AG09309 (cell line): ENCODE data around the gene AMPD3.
A peak's percentile ranks its signal among the peaks of the same experiment; 100 is the strongest.

ENCODE experiments used
- DNase-seq: peaks from one replicate; pipeline ENCODE4 v3.0.0-alpha.2; 2010; ENCODE audit warnings: low read depth
- H3K4me3 ChIP-seq: 2 replicates; pipeline ENCODE4 v1.5.1; 2011; ENCODE audit warnings: mild to moderate bottlenecking, low read depth, low read length, moderate library complexity; ENCODE audit not compliant: control insufficient read depth
- CTCF ChIP-seq: IDR thresholded peaks from 2 replicates; pipeline ENCODE4 v1.5.1; 2011; ENCODE audit warnings: mild to moderate bottlenecking, low read depth, low read length, inconsistent platforms; ENCODE audit not compliant: insufficient read depth, control insufficient read depth; ENCODE audit errors: missing control alignments

The AMPD3 gene

GRCh38 chr11:10540546-10540914, 85.5 kb downstream of the AMPD3 start:
- no peak for TF ChIP-seq CTCF

GRCh38 chr11:10540915-10541560, 86.0 kb downstream of the AMPD3 start, which contains the start of gene RNF141:
TSS of gene RNF141 (minus strand) at chr11:10541187. CDS start at chr11:10534158, 7,029 bp downstream.
- peak; percentile 87 for TF ChIP-seq CTCF
- peak; percentile 51 for DNase-seq
- peak within 1 kb of the TSS; percentile 97 for H3K4me3 ChIP-seq

More at GRCh38 chr11:10540546-10540914, 85.5 kb downstream of the AMPD3 start:
- DNase-seq, result no peak
- peak overlapping the region; percentile 97 for H3K4me3 ChIP-seq

GRCh38 chr11:10541561-10541930, 86.5 kb downstream of the AMPD3 start:
- peak overlapping the region; percentile 97 for H3K4me3 ChIP-seq
- no peak for TF ChIP-seq CTCF
- no peak for DNase-seq

- no peak for TF ChIP-seq CTCF
- H3K4me3 ChIP-seq, result no peak overlapping the region
- DNase-seq, result no peak
Observed at GRCh38 chr11:10542776-10543175, 87.7 kb downstream of the AMPD3 start.

- TF ChIP-seq CTCF, result no peak
- H3K4me3 ChIP-seq, result no peak overlapping the region
- DNase-seq, result no peak
Observed at GRCh38 chr11:10543782-10544181, 88.7 kb downstream of the AMPD3 start.

- no peak overlapping the region for H3K4me3 ChIP-seq
- no peak for DNase-seq
- no peak for TF ChIP-seq CTCF
Observed at GRCh38 chr11:10544491-10545465, 89.7 kb downstream of the AMPD3 start.
